HUES6 (cell line): ENCODE measurements around the gene RNU6-1.
A peak's percentile ranks its signal among the peaks of the same experiment; 100 is the strongest.

Source experiments
- H3K27ac ChIP-seq: 2 replicates; pipeline ENCODE4 v1.7.0; 2013; ENCODE audit warnings: low read depth, mild to moderate bottlenecking, low read length, inconsistent platforms
- H3K27me3 ChIP-seq: 2 replicates; pipeline ENCODE4 v1.6.1; 2013; ENCODE audit warnings: low read length; ENCODE audit not compliant: control insufficient read depth, insufficient read depth
- H3K36me3 ChIP-seq: 2 replicates; pipeline ENCODE4 v1.6.1; 2013; ENCODE audit warnings: low read length; ENCODE audit not compliant: control insufficient read depth, insufficient read depth
- H3K4me1 ChIP-seq: 2 replicates; pipeline ENCODE4 v1.6.1; 2013; ENCODE audit warnings: low read length; ENCODE audit not compliant: control insufficient read depth, insufficient read depth
- H3K4me3 ChIP-seq: 2 replicates; pipeline ENCODE4 v1.5.1; 2013; ENCODE audit warnings: low read depth, low read length
- H3K9ac ChIP-seq: one replicate; pipeline ENCODE4 v1.6.1; 2013; ENCODE audit warnings: mild to moderate bottlenecking, low read length
- H3K9me3 ChIP-seq: 2 replicates; pipeline ENCODE4 v1.6.1; 2013; ENCODE audit warnings: low read depth, low read length; ENCODE audit not compliant: control insufficient read depth, insufficient read depth

Gene RNU6-1

DNA sequence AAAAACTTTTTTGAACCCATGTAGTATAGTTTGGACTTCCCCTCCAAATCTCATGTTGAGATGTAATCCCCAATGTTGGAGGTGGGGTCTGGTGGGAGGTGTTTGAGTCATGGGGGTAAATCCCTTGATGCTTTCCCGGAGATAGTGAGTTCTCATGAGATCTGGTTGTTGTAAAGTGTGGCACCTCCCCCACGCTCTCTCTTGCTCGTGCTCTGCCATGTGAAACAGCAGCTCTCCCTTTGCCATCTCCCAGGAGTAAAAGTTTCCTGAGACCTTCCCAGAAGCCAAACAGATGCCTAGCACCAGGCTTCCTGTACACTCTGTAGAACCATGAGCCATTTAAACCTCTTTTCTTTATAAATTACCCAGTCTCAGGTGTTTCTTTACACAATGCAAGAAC lies 16.0 kb upstream of the RNU6-1 start:
- Histone ChIP-seq H3K4me1 (peaks cover 40% of the 10 kb centered on the region), H3K27ac (no peak overlapping the region), H3K27me3 (no peaks in the 10 kb centered on the region), H3K4me3 (no peak overlapping the region), H3K36me3 (no peaks in the 10 kb centered on the region), H3K9ac (no peak overlapping the region), H3K9me3 (no peaks in the 10 kb centered on the region)

DNA sequence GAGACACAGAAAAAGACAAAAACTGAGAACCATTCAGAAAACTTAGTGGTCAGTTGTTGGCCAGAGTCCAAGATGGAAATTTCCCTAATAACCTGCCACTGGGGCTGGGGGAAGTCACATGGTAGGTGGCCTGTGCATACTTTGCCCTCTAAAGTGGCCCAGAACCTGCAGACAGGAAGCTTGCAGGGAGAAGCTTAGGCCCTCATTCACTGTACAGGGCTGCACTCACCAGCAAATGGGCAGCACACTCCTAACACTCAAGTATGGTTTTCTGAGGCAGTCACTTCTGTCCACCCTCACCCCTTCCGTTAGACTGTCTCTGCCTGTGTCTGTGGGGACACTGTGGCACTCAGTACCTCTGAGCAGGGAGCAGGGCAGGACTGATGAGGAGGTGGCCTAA lies 14.5 kb upstream of the RNU6-1 start:
- no peak overlapping the region for H3K9ac ChIP-seq
- H3K4me3 ChIP-seq: no peak overlapping the region
- no peak overlapping the region for H3K27ac ChIP-seq
- no peaks in the 10 kb centered on the region for H3K36me3 ChIP-seq
- peaks cover 2% of the 10 kb centered on the region; the same call in 1 of the 2 replicates for H3K9me3 ChIP-seq
- H3K4me1 ChIP-seq: peaks cover 41% of the 10 kb centered on the region
- H3K27me3 ChIP-seq: no peaks in the 10 kb centered on the region

DNA sequence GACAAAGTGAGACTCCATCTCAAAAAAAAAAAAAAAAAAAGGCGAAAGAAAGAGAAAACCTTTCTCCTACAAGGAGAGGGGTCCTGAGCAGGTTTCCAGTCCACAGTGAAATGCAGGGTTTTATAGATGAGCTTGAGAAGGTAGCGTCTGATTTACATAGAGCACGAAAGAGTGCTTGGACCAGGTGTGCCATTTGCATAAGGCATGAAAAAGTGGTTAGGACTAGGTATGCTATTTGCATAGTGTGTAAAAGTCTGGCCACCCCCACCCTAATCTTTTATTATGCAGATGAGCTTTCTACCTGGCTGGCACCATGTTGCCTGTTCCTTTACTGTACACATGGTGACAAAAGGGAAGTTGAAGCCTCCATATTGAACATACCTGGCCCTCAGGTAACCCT lies 13.6 kb upstream of the RNU6-1 start:
- no peak overlapping the region for H3K27ac ChIP-seq
- H3K9me3 ChIP-seq: peaks cover 4% of the 10 kb centered on the region; the same call in 1 of the 2 replicates
- no peaks in the 10 kb centered on the region for H3K36me3 ChIP-seq
- H3K27me3 ChIP-seq: no peaks in the 10 kb centered on the region
- H3K9ac ChIP-seq: no peak overlapping the region
- H3K4me1 ChIP-seq: peaks cover 41% of the 10 kb centered on the region
- H3K4me3 ChIP-seq: no peak overlapping the region

DNA sequence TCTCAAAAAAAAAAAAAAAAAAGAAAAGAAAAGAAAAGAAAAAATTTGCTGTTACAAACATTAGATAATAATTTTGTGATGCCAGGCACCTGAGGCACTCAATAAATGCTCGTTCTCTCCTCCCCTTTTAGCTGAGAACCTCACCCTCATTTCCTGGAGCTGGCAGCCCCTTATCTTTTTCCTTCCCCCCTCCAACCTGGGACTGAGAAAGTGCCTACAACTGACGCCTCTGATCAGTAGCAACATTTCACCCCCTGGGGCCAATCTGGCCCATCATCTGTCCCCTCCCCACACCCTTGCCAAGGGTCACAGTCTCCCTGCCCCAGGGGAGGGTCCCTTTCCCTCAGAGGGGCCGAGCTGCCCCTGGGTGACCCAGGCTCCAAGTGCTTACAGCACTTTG lies 12.6 kb upstream of the RNU6-1 start:
- Histone ChIP-seq H3K36me3 (no peaks in the 10 kb centered on the region), H3K9ac (no peak overlapping the region), H3K4me1 (peaks cover 35% of the 10 kb centered on the region), H3K4me3 (no peak overlapping the region), H3K27me3 (no peaks in the 10 kb centered on the region), H3K9me3 (peaks cover 4% of the 10 kb centered on the region; the same call in 1 of the 2 replicates), H3K27ac (no peak overlapping the region)

DNA sequence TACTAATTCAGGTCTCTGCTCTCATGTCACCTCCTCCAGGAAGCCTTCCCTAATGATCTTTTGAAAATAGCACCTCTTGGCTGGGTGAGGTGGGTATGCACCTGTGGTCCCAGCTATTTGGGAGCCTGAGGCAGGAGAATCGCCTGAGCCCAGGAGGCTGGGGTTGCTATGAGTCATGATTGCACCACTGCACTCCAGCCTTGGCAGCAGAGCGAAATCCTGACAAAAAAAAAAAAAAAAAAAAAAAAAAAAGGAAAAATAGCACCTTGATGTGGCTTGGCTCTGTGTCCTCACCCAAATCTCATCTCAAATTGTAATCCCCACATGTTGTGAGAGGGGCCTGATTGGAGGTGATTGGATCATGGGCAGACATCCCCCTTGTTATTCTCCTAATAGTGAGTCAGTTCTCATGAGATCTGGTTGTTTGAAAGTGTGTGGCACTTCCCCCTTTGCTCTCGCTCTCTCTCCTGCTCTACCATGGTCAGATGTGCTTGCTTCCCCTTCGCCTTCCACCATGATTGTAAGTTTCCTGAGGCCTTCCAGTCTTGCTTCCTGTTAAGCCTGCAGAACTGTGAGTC lies 11.2 kb upstream of the RNU6-1 start:
- Histone ChIP-seq H3K27me3 (no peaks in the 10 kb centered on the region), H3K27ac (no peak overlapping the region), H3K9me3 (peaks cover 4% of the 10 kb centered on the region; the same call in 1 of the 2 replicates), H3K4me3 (no peak overlapping the region), H3K9ac (no peak overlapping the region), H3K36me3 (no peaks in the 10 kb centered on the region), H3K4me1 (peaks cover 34% of the 10 kb centered on the region)

DNA sequence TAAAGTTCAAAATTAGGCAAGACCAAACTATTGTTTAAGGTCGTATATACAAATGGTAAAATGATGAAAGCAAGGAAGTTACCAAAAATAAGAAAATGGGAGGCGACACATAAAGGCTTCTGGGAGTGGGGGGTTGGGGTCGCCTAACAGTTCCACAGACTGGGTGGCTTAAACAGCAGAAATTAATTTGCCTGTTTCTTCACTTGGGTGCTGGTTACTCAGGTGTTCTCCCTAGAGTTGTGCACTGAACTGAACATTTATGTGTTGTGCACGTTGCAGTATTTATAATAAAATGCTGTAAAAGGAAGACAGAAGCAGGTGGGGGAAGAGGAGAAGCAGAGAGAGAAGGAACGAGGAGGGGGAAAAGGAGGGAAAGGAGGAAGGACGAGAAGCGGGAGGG lies 10.5 kb upstream of the RNU6-1 start:
- no peaks in the 10 kb centered on the region for H3K27me3 ChIP-seq
- peaks cover 4% of the 10 kb centered on the region; the same call in 1 of the 2 replicates for H3K9me3 ChIP-seq
- no peak overlapping the region for H3K27ac ChIP-seq
- H3K4me3 ChIP-seq: no peak overlapping the region
- no peak overlapping the region for H3K9ac ChIP-seq
- no peaks in the 10 kb centered on the region for H3K36me3 ChIP-seq
- H3K4me1 ChIP-seq: peaks cover 29% of the 10 kb centered on the region

DNA sequence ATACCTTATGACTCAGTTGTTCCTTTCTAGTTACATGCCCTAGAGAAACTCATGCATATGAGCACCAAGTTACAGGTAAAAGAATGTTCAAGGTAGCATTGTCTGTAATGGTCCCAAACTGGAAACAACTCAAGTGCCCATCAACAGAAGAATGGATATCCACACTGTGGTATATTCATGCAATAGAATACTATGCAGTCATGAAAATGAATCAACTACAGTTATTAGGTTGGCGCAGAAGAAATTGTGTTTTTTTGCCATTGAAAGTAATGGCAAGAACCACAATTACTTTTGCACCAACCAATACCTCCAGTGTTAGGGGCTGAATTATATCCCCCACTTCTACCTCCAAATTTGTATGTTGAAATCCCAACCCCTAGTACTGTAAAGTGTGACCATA lies 9.7 kb upstream of the RNU6-1 start:
- H3K36me3 ChIP-seq: no peaks in the 10 kb centered on the region
- H3K9me3 ChIP-seq: peaks cover 4% of the 10 kb centered on the region; the same call in 1 of the 2 replicates
- H3K9ac ChIP-seq: no peak overlapping the region
- H3K4me3 ChIP-seq: no peak overlapping the region
- no peaks in the 10 kb centered on the region for H3K27me3 ChIP-seq
- H3K27ac ChIP-seq: no peak overlapping the region
- H3K4me1 ChIP-seq: peaks cover 35% of the 10 kb centered on the region

DNA sequence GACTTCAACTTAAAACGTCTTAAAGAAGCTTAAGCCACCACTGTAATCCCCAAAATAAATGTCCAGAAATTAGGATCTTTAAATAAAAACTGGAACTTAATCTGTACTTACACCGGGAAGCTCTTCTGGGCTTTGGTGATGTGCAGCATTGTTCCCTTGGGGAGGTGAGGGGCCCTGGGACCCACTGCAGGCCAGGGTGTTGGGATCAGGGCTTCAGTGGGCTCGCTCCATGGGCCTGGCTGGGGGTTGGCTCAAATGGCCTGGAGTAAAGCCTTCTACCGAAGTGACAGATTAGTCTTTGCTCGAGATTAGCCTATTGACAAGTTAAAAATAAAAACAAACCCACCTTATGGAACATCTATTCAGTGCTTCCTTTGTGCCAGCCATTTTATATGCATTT lies 6.1 kb upstream of the RNU6-1 start:
- Histone ChIP-seq H3K9me3 (peaks cover 4% of the 10 kb centered on the region; the same call in 1 of the 2 replicates), H3K27ac (no peak overlapping the region)

DNA sequence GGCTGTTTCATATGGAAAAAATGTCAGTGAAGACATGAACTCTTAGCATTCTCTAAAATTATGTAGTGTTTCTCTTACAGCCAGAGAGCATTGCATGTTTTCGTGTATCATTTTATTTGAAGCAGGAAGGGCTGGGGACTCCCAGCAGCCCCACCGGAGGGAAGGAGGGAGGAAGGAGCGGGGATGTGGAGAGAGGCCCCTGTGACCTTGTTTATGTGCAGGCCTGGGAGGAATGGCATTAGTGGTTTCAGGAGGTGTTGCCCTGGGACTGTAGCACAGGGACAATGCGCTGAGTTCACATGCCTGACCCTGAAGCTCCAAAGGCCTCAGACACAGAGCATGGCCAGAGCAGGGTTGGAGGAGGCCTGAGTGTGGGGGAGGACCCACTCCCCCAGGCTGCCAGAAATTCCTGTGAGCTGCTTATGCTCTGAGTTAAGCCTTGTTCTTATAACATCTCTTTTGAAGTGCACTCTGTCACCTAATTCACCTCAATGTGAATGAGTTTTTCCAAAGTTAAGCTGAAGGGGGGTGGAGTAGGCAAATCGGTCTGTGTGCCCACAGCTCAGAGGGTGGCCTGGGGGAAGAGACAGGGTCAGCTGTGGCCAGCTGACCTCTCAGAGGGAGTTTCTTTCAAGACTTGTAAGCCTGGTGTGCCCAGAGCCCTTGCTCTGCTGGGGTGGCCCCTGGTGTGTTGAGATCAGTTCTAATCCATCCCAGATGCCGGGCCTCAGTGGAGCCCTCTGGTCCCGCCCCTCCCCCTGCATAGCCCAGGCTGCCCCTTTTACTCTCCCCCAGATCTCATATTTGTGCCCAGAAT lies 3.9 kb upstream of the RNU6-1 start:
- no peaks in the 10 kb centered on the region for H3K36me3 ChIP-seq
- H3K27me3 ChIP-seq: peaks cover 4% of the 10 kb centered on the region; the same call in 1 of the 2 replicates
- no peak overlapping the region; the same call in 1 of the 2 replicates for H3K27ac ChIP-seq
- no peak overlapping the region for H3K9ac ChIP-seq
- no peaks in the 10 kb centered on the region for H3K9me3 ChIP-seq
- peaks cover 34% of the 10 kb centered on the region for H3K4me1 ChIP-seq
- H3K4me3 ChIP-seq: no peak overlapping the region

More for the DNA sequence above, 6.1 kb upstream of the RNU6-1 start:
- no peak overlapping the region for H3K9ac ChIP-seq
- peaks cover 39% of the 10 kb centered on the region for H3K4me1 ChIP-seq
- H3K4me3 ChIP-seq: no peak overlapping the region
- no peaks in the 10 kb centered on the region for H3K27me3 ChIP-seq
- no peaks in the 10 kb centered on the region for H3K36me3 ChIP-seq

DNA sequence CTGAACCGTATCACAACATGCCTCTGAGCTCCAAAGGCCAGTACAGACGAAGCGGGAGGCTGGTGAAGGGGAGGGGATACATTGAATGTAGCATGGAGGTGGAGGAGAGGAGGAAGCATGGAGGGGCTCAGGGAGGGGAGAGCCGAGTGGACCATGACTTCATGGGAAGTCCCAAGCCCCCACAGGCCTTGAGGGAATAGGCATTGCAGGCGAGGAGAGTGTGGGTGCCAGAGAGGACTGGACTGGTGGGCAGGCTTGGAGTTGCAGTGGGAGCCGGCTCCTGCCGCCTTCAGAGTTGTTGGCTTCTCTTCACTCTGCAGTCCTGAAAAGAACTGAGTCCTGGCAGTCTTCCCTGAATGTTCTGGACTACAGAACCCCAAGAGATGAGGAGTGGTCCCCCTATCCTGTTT lies 3.3 kb upstream of the RNU6-1 start:
- Histone ChIP-seq H3K9ac (no peak overlapping the region), H3K4me1 (peaks cover 38% of the 10 kb centered on the region), H3K36me3 (no peaks in the 10 kb centered on the region), H3K27me3 (peaks cover 11% of the 10 kb centered on the region), H3K4me3 (no peak overlapping the region), H3K9me3 (no peaks in the 10 kb centered on the region), H3K27ac (no peak overlapping the region)

DNA sequence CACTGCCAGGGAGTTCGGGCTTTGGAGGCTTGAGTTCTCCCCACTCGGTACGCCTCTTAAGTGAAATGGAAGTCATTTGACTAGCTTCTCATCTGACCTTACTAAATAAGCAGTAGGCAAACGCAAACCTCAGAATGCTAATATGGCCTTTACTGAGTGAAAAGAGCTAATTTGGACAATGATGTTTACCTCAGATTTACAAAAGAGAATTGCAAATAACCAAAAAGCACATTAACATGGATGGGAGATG lies 1.6 kb upstream of the RNU6-1 start:
- no peaks in the 10 kb centered on the region for H3K36me3 ChIP-seq
- no peak overlapping the region for H3K9ac ChIP-seq
- H3K27ac ChIP-seq: no peak overlapping the region
- peaks cover 27% of the 10 kb centered on the region for H3K27me3 ChIP-seq
- H3K4me1 ChIP-seq: peaks cover 49% of the 10 kb centered on the region
- H3K4me3 ChIP-seq: peak overlapping the region; percentile 90
- no peaks in the 10 kb centered on the region for H3K9me3 ChIP-seq
